PFSK-1 (cell line): Measurements from ENCODE around the gene GPX8.

Experiments
- POLR2AphosphoS5 ChIP-seq: IDR thresholded peaks from 2 replicates; pipeline ENCODE4 v1.6.1; 2012; ENCODE audit warnings: low read depth, mild to moderate bottlenecking, control low read depth, low read length, moderate library complexity
- TAF1 ChIP-seq: IDR thresholded peaks from 2 replicates; pipeline ENCODE4 v1.6.1; 2012; ENCODE audit warnings: low read length, control low read depth, borderline replicate concordance; ENCODE audit not compliant: insufficient read depth
- TF ChIP-seq, protein P1 (sequence below), 2 experiments: IDR thresholded peaks; 2 replicates each; pipeline versions ENCODE4 v1.6.1 to v1.8.0; 2011 to 2012; ENCODE audit warnings: low read depth in 2 of 2, low read length in 2 of 2, control low read depth in 1 of 2, inconsistent platforms in 1 of 2, mild to moderate bottlenecking in 1 of 2, moderate library complexity in 1 of 2; ENCODE audit not compliant: insufficient read depth in 1 of 2

DNA sequence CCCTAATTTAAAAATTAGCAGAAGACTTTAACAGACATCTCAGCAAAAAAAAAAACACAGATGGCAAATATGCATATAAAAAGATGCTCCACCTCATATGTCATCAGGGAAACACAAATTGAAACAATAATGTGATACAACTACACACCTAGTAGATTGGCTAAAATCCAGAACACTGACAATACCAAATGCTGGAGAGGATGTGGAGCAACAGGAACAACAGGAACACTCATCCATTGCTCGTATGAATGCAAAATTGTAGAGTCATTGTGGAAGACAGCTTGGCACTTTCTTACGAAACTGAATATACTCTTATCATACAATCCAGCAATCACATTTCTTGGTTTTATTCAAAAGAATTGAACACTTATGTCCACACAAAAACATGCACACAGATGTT is 45.0 kb downstream of the GPX8 start:
- TF ChIP-seq, protein P1, sequence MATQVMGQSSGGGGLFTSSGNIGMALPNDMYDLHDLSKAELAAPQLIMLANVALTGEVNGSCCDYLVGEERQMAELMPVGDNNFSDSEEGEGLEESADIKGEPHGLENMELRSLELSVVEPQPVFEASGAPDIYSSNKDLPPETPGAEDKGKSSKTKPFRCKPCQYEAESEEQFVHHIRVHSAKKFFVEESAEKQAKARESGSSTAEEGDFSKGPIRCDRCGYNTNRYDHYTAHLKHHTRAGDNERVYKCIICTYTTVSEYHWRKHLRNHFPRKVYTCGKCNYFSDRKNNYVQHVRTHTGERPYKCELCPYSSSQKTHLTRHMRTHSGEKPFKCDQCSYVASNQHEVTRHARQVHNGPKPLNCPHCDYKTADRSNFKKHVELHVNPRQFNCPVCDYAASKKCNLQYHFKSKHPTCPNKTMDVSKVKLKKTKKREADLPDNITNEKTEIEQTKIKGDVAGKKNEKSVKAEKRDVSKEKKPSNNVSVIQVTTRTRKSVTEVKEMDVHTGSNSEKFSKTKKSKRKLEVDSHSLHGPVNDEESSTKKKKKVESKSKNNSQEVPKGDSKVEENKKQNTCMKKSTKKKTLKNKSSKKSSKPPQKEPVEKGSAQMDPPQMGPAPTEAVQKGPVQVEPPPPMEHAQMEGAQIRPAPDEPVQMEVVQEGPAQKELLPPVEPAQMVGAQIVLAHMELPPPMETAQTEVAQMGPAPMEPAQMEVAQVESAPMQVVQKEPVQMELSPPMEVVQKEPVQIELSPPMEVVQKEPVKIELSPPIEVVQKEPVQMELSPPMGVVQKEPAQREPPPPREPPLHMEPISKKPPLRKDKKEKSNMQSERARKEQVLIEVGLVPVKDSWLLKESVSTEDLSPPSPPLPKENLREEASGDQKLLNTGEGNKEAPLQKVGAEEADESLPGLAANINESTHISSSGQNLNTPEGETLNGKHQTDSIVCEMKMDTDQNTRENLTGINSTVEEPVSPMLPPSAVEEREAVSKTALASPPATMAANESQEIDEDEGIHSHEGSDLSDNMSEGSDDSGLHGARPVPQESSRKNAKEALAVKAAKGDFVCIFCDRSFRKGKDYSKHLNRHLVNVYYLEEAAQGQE (IDR thresholded peaks at IDR 0.05; ENCODE audit: insufficient read depth in 1 of 2, low read depth in 2 of 2, low read length in 2 of 2): no peak
- TF ChIP-seq TAF1 (no peak), POLR2AphosphoS5 (no peak)
